ENCODE measurements around the gene VWA7.
"Not testable (repeated sequence)": the region's sequence is repeated elsewhere in the genome, so short reads cannot be mapped to it uniquely, and the experiment has no call there.

Gene VWA7, protein sequence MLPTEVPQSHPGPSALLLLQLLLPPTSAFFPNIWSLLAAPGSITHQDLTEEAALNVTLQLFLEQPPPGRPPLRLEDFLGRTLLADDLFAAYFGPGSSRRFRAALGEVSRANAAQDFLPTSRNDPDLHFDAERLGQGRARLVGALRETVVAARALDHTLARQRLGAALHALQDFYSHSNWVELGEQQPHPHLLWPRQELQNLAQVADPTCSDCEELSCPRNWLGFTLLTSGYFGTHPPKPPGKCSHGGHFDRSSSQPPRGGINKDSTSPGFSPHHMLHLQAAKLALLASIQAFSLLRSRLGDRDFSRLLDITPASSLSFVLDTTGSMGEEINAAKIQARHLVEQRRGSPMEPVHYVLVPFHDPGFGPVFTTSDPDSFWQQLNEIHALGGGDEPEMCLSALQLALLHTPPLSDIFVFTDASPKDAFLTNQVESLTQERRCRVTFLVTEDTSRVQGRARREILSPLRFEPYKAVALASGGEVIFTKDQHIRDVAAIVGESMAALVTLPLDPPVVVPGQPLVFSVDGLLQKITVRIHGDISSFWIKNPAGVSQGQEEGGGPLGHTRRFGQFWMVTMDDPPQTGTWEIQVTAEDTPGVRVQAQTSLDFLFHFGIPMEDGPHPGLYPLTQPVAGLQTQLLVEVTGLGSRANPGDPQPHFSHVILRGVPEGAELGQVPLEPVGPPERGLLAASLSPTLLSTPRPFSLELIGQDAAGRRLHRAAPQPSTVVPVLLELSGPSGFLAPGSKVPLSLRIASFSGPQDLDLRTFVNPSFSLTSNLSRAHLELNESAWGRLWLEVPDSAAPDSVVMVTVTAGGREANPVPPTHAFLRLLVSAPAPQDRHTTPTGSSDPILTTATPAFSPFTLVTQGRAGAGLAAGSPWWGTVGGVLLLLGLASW

DNA sequence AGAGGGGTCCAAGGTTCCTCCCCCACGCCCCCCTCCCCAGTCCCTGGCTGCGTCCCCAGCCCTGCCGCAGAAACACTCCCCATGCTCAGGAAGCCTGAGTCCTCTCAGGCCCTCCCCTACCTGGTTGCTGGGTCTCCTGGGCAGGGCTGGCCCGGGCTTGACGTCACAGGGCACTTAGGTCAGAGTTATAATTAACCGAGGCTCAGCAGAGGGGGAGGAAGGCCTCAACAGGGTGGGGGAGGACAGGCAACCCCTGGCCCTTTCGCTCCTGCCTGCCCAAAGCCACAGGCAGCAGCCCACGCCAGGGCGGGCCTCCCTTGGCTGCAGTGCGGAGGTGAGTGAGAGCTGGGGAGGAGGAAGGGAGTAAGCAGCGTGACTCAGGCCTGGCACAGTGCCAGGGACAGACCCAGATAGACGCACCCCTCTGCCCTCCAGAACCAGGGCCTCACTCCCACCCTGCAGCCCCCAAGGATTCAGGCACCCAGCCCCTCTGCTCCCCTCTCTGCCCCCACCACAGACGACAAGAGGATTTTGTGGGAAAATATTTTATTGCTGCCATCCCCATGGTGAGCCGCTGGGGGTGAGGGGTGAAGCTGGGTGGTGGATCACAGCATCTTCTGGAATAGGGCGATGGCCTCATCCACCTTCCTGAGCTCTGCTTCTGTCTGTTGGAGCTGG lies at the start of gene VWA7:
TSS of gene VWA7 (minus strand) at position 340 of the 678 bp plus-strand sequence. CDS start 549 bp downstream, outside the sequence.
- TF ChIP-seq, protein P1, sequence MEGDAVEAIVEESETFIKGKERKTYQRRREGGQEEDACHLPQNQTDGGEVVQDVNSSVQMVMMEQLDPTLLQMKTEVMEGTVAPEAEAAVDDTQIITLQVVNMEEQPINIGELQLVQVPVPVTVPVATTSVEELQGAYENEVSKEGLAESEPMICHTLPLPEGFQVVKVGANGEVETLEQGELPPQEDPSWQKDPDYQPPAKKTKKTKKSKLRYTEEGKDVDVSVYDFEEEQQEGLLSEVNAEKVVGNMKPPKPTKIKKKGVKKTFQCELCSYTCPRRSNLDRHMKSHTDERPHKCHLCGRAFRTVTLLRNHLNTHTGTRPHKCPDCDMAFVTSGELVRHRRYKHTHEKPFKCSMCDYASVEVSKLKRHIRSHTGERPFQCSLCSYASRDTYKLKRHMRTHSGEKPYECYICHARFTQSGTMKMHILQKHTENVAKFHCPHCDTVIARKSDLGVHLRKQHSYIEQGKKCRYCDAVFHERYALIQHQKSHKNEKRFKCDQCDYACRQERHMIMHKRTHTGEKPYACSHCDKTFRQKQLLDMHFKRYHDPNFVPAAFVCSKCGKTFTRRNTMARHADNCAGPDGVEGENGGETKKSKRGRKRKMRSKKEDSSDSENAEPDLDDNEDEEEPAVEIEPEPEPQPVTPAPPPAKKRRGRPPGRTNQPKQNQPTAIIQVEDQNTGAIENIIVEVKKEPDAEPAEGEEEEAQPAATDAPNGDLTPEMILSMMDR (conservative IDR thresholded peaks at IDR 0.05; ENCODE audit: low read depth, low read length), result no peak
- H3K4me3 ChIP-seq (ENCODE audit: low read length), result no peak within 1 kb of the TSS
- DNase-seq (ENCODE audit: low read depth), result peak; percentile 72

DNA sequence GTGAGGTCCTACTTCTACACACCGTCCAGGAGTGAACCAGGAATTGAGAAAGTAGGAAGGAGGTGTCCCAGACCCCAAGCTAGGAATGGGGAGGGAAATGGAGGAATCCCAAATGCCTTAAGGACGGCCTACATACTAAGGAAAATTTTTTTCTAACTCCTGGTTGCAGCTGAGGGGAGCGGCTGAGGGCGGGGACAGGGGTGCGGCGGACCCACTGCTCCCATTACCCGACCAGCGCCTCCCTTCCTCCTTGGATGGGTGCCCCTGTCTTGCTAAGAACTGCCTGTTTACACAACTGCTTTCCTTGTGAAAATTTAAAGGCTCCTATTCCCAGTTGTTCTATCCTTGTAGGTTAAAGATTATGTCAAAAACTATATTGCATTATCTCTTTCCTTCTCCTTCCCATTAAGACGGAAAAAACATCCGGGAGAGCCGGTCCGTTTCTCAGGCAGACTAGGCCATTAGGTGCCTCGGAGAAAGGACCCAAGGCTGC lies 49.7 kb upstream of the VWA7 start:
- peak overlapping the region; percentile 42 for H3K4me3 ChIP-seq (ENCODE audit: low read length)
- TF ChIP-seq, protein P1 (conservative IDR thresholded peaks at IDR 0.05; ENCODE audit: low read depth, low read length), result no peak
- DNase-seq (ENCODE audit: low read depth), result no peak

DNA sequence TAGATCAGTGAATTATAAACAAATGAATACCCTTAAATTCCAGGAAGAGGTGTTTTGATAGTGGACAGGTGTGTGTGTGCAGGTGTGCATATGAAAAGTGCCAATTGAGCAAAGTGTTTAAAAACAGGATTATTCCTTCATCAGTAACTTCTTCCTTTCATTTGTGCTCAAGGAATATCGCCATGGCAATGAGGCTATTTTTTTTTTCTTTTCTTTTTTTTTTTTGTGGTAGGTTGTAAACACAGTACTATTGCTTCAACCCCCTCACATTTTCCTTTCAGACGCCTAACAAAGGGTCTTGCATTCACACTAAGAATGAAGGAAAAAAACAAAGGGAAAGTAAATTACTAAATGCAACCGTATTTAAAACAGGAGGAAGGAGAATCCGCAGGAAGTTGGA lies 48.4 kb upstream of the VWA7 start:
- TF ChIP-seq, protein P1 (conservative IDR thresholded peaks at IDR 0.05; ENCODE audit: low read depth, low read length), result no peak
- no peak overlapping the region for H3K4me3 ChIP-seq (ENCODE audit: low read length)
- no peak for DNase-seq (ENCODE audit: low read depth)

DNA sequence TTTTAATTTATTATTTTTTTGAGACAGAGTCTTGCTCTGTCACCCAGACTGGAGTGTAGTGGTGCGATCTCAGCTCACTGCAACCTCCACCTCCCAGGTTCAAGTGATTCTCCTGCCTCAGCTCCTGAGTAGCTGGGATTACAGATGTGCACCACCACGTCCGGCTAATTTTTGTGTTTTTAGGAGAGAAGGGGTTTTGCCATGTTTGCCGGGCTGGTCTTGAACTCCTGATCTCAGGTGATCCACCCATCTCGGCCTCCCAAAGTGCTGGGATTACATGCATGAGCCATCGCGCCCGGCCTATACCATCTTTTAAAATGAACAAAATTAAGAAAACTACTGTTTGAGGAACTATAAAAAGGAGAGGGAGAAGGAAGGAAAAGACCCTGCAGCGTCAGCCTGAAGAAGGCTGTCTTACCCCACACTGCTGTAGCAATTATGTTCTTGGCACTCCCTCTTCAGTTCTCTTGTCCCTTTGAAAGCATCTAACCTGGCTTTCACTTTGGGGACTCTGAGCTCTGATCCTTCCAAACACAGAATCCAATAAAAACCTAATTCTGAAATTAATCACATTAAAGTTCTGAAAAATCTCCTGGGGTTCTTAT lies 46.6 kb upstream of the VWA7 start:
- H3K4me3 ChIP-seq (ENCODE audit: low read length); DNase-seq (ENCODE audit: low read depth): not testable (repeated sequence)

DNA sequence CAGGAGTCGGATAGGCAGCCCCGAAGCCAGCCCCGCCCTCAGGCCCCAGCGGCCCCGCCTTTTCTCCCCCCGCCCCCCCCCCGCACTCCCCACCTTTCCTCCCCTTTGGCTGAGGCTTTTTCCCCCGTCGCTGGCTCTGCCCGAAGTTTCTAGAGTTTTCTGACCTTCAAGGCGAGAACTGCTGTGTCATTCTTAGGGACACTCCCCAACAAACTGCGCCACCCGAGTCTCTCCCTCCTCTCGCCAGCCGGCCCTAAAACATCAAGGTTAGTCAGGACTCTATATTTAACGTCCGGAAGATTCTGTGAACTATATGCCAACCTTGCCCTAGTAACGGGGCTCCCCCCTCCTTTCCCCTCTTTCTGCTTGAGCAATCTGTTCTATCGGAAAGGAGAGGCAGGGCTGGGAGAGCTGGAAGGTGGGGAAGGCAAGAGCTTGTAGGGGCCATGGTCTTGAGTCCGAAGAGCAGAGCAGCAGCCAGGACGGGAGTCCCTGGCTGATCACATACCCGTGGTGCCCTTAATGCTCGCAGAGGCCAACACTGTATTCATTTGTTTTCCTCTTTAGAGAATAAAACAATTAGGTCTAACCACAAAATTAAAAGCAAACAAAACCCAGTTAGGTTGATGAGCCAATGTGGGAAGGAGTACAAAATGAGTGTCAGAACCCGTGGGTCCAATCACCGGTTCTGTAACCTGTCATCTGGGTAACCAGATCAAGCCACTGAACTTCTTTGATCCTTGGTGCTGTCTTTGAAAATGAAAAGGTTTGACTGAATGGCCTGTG lies 45.1 kb upstream of the VWA7 start:
- TF ChIP-seq, protein P1 (conservative IDR thresholded peaks at IDR 0.05; ENCODE audit: low read depth, low read length), result no peak
- no peak for DNase-seq (ENCODE audit: low read depth)

DNA sequence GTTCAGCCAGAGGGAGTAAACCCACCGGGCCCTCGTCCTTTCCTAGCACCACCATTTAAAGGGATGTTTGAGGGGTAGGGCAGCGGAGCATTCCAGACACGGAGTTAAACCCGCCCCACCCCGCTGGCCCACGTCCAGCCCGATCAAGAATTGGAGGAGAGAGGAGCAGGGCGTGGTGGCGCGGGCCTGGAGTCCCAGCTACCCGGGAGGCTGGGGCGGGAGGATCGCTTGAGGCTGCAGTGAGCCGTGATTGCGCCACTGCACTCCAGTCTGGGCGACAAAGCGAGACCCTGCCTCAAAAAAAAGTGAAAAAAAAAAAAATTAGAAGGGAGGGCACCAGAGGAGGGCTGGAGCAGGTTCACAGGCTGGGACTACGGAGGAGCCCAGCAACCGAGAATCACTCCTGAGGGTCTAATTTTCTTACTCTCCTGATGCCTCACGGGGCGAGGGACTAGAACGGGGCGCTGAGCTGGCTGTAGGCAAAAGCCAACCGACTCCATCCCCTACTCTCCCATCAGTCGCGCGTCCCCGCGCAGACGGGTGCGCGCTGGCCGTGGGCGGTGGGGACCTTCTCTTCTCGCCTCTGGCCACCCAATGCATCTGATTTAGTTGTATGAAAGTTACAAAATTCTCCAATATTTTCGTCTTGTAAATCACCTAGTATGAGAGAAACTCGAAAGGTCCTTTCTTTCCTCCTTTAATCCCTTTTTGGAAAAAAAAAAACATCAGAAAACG lies 44.3 kb upstream of the VWA7 start:
- TF ChIP-seq, protein P1 (conservative IDR thresholded peaks at IDR 0.05; ENCODE audit: low read depth, low read length), result no peak
- no peak for DNase-seq (ENCODE audit: low read depth)

More for the DNA sequence above, 45.1 kb upstream of the VWA7 start:
- peak overlapping the region; percentile 70 for H3K4me3 ChIP-seq (ENCODE audit: low read length)

DNA sequence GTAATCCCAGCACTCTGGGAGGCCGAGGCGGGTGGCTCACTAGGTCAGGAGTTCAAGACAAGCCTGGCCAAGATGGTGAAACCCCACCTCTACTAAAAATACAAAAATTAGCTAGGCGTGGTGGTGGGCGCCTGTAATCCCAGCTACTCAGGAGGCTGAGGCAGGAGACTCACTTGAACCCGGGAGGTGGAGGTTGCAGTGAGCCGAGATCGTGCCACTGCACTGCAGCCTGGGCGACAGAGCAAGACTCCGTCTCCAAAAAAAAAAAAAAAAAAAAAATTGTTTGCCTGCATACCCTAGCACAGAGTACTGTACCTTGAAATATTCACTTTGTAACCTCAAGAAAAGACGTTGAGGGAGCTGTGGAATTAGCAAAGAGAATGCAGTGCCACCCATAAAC lies 43.3 kb upstream of the VWA7 start:
- DNase-seq (ENCODE audit: low read depth), result not testable (repeated sequence)

More for the DNA sequence above, 44.3 kb upstream of the VWA7 start:
- peak overlapping the region; percentile 70 for H3K4me3 ChIP-seq (ENCODE audit: low read length)

More for the DNA sequence above, 43.3 kb upstream of the VWA7 start:
- H3K4me3 ChIP-seq (ENCODE audit: low read length), result not testable (repeated sequence)
